ENCODE results near the gene KRT86.

GRCh38 chr12:52350786-52351185 lies 76.3 kb downstream of the KRT86 start:
- TF ChIP-seq, protein P1, sequence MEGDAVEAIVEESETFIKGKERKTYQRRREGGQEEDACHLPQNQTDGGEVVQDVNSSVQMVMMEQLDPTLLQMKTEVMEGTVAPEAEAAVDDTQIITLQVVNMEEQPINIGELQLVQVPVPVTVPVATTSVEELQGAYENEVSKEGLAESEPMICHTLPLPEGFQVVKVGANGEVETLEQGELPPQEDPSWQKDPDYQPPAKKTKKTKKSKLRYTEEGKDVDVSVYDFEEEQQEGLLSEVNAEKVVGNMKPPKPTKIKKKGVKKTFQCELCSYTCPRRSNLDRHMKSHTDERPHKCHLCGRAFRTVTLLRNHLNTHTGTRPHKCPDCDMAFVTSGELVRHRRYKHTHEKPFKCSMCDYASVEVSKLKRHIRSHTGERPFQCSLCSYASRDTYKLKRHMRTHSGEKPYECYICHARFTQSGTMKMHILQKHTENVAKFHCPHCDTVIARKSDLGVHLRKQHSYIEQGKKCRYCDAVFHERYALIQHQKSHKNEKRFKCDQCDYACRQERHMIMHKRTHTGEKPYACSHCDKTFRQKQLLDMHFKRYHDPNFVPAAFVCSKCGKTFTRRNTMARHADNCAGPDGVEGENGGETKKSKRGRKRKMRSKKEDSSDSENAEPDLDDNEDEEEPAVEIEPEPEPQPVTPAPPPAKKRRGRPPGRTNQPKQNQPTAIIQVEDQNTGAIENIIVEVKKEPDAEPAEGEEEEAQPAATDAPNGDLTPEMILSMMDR (IDR thresholded peaks at IDR 0.05; ENCODE audit: low read depth, low read length): no peak
- no peak for TF ChIP-seq EZH2phosphoT487 (IDR thresholded peaks at IDR 0.05; ENCODE audit: low read depth)

Measured in OCI-LY3 (cell line).